Neural crest cell (in vitro differentiated cells): Measurements from ENCODE around the gene SNN. TPM values are rescaled to one million over a fixed set of nuclear protein-coding genes. Genes with fewer than 3 reads are reported as not detected.

Experiments used
- DNase-seq: peaks from one replicate; pipeline ENCODE4 v3.0.0; 2021; ENCODE audit warnings: low read depth, mixed read lengths, low spot score
- H3K27ac Mint-ChIP-seq: one replicate; pipeline ENCODE4 v1.8.0; 2021; ENCODE audit warnings: mild to moderate bottlenecking, mixed read lengths; ENCODE audit not compliant: unreplicated experiment
- H3K27me3 Mint-ChIP-seq: 2 replicates; pipeline ENCODE4 v1.8.0; 2021; ENCODE audit warnings: low read depth, mild to moderate bottlenecking, mixed read lengths
- H3K36me3 Mint-ChIP-seq: 2 replicates; pipeline ENCODE4 v1.8.0; 2021; ENCODE audit warnings: low read depth, mild to moderate bottlenecking, mixed read lengths
- H3K4me1 Mint-ChIP-seq: 2 replicates; pipeline ENCODE4 v1.8.0; 2021; ENCODE audit warnings: mixed read lengths
- H3K4me3 Mint-ChIP-seq: one replicate; pipeline ENCODE4 v1.8.0; 2021; ENCODE audit warnings: mild to moderate bottlenecking, mixed read lengths
- H3K9me3 Mint-ChIP-seq: 2 replicates; pipeline ENCODE4 v1.8.0; 2021; ENCODE audit warnings: mixed read lengths
- CTCF ChIP-seq: fragments of 200-600 bp; sonication (generic); conservative IDR thresholded peaks from 2 replicates; pipeline ENCODE4 v1.5.0; 2021; ENCODE audit warnings: antibody characterized with exemption, mild to moderate bottlenecking
- total RNA-seq: library from RNA; stranded (reverse); gene quantifications from 2 replicates; pipeline ENCODE4 v1.2.1, GENCODE V29; 2021

Gene SNN
- total RNA-seq, 1 donor from 2014 or later: 93.5 TPM

GRCh38 chr16:11682655-11683096 is 14.4 kb downstream of the SNN start:
- no peak for TF ChIP-seq CTCF
- H3K9me3 Mint-ChIP-seq: no peaks in the 10 kb centered on the region
- H3K36me3 Mint-ChIP-seq: peaks cover 3% of the 10 kb centered on the region
- no peak overlapping the region for H3K4me3 Mint-ChIP-seq
- no peak for DNase-seq
- H3K4me1 Mint-ChIP-seq: no peaks in the 10 kb centered on the region
- H3K27ac Mint-ChIP-seq: peak overlapping the region; percentile 32
- no peaks in the 10 kb centered on the region for H3K27me3 Mint-ChIP-seq

GRCh38 chr16:11683145-11683544 is 14.9 kb downstream of the SNN start:
- Mint-ChIP-seq H3K27ac (no peak overlapping the region), H3K36me3 (peaks cover 3% of the 10 kb centered on the region), H3K9me3 (no peaks in the 10 kb centered on the region), H3K4me3 (no peak overlapping the region), H3K27me3 (no peaks in the 10 kb centered on the region), H3K4me1 (no peaks in the 10 kb centered on the region)
- DNase-seq: no peak
- no peak for TF ChIP-seq CTCF

- TF ChIP-seq CTCF: no peak
- Mint-ChIP-seq H3K9me3 (no peaks in the 10 kb centered on the region), H3K27me3 (no peaks in the 10 kb centered on the region), H3K4me3 (no peak overlapping the region), H3K27ac (no peak overlapping the region), H3K36me3 (peaks cover 3% of the 10 kb centered on the region), H3K4me1 (no peaks in the 10 kb centered on the region)
- no peak for DNase-seq
These were observed 16.2 kb downstream of the SNN start for GRCh38 chr16:11684231-11685025.

GRCh38 chr16:11685844-11686618 is 17.8 kb downstream of the SNN start:
- DNase-seq: no peak
- TF ChIP-seq CTCF: no peak
- no peaks in the 10 kb centered on the region for H3K9me3 Mint-ChIP-seq
- H3K27me3 Mint-ChIP-seq: no peaks in the 10 kb centered on the region
- H3K4me1 Mint-ChIP-seq: peaks cover 11% of the 10 kb centered on the region
- no peak overlapping the region for H3K4me3 Mint-ChIP-seq
- peaks cover 6% of the 10 kb centered on the region for H3K36me3 Mint-ChIP-seq
- no peak overlapping the region for H3K27ac Mint-ChIP-seq

- Mint-ChIP-seq H3K4me3 (no peak overlapping the region), H3K27ac (no peak overlapping the region), H3K9me3 (no peaks in the 10 kb centered on the region), H3K27me3 (no peaks in the 10 kb centered on the region), H3K4me1 (peaks cover 11% of the 10 kb centered on the region), H3K36me3 (peaks cover 9% of the 10 kb centered on the region)
- DNase-seq: no peak
- no peak for TF ChIP-seq CTCF
These were observed 18.6 kb downstream of the SNN start for GRCh38 chr16:11686713-11687380.
